Stimulated activated CD8-positive, alpha-beta memory T cell treated with anti-CD3 and anti-CD28 coated beads, Interleukin-4, amount 100 ng/mL, for 1 hour (primary cell): ENCODE measurements around the gene DYRK2.

Experiments
- DNase-seq, 2 donors: peaks; one replicate each; pipeline ENCODE4 v3.0.0-alpha.2; 2020; ENCODE audit warnings: low read depth in 2 of 2, low spot score in 1 of 2

The DYRK2 gene

GRCh38 chr12:67645601-67646000, 2.9 kb upstream of the DYRK2 start:
- DNase-seq = no peak

DNA sequence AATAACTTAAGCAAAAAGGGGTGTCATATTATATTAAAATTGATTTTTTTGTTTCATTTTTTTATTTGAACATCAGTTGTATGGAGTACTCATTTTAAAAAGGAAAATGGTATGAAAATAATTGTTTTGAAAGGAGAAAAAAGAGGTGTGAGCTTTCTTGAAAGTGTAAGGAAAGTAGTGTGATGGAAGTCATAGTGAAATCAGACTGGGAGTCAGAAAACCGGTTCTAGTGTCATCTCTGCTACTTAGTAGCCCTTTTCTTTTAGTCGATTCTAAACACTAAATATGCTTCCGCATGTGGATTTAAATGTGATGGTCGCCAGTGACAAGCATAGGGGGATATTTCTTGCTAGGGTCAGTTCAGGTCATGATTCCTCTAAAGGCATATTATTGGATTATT, 1.8 kb upstream of the DYRK2 start:
- no peak for DNase-seq

DNA sequence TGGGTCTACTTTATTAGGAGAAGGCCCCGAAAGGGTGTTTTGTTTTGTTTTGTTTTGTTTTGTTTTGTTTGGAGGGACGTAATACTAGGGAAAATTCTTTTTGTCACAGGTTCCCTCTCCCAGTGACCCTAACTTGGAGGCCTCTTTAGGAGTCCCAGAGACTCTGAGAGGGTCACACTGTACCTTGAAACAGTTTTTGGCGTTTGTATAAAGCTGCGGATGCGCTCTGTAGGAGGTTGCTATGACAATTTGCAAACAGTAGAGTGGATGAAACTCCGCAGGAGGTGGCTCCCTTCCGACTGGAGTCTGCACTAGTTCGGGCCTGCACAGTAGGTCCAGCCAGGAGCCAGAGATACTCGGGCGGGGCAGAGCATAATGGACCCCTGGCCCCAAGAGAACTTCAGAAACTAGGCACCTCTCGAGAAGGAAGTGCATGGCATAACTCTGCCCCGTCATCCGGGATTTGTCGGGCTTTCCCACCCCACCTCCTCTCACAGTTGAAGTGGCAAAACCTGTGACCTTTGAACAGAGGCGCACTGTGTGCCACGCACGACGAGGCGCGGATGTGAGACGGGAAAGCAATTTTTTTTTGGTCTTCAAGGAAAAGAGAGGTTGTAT, 1.3 kb upstream of the DYRK2 start:
- no peak for DNase-seq

- peak in 1 of 2 donors; percentile 24 for DNase-seq
Measured at GRCh38 chr12:67647799-67648520, 585 bp upstream of the DYRK2 start.

DNA sequence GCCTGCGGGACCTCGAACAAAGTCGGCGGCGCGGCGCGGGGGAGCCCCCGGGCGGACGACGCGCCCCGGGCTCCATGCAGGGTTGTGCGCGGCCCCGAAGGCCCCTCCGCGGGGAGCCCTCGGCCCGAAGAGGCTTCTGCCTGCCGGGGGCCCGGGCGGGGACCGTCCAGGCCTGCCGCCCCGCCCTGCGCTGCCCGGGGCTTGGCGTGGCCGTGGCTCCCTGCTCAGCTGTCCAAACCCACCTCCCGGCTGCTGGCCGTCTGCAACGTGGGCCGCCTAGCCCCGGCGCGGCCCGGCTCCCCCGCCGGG, 670 bp downstream of the DYRK2 start:
- DNase-seq = no peak

DNA sequence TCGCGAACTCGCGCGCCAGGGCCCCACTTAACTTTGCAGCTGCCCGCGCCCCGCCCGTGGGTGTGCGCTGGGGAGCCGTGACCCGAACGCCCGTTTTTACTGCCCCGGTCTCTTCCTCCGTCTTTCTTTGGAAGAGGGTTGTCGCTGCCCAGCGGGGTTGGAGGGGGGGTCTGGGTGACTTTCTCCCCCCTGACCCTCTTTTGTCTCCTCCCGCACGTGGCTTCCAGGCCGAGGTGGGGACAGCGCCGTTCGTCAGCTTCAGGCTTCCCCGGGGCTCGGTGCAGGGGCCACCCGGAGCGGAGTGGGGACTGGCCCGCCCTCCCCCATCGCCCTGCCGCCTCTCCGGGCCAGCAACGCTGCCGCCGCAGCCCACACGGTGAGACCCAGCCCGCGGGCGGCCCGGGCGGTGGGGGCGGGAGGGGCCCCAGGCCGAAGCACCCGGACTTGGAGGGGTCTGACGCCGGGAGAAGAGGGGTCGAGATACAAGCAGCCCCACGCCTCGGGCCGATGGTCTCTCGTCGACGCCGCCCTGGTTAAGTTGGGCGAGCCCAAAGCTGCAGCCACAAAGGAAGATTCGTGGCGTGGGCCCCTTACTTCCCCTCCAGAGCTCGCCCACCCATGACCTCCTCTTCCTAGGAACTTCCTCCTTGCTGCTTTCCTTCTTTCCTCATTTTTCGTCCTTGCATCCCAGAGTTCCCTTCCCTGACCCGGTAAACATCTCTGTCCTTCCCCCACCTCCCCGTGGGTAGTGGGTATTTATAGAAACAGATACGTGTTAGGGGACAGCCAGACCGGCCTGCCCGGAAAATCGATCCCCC, 1.2 kb downstream of the DYRK2 start:
- DNase-seq = peak in 1 of 2 donors; percentile 18

DNA sequence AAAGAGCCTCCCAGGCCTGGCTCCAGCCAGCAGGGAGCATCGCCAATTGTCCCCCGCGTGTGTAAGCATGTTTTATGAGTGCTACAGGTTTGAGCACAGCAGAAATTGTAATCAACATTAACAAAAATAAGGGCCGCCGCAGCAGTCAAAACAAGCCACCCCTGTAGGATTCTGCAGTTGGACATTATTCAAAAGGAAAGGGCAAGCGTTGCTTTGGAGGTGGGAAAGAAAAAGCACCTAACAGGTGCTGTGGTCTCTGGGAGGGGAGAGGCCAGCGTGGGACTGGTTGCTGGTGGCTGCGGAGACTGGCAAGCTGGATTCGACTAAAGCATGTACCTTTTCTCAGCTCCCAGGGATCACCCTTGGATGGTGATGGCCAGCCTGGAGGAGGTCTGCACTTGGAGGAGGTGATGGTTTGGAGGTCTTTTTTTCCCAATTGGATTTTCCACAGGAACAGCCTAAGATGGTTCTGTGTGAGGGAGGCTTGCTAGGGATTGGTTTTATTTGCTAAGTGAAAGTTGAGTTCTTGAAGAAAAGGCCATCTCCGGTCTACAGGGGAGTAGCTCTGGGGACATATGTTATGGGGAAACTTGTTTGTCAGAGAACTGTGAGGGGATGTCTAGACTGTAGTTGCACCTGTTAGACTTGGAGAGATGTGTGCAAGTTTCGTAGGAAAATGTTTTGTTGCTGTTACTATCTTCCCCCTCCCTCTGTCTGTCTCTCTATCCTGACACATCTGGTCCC, 2.0 kb downstream of the DYRK2 start:
- no peak for DNase-seq

DNA sequence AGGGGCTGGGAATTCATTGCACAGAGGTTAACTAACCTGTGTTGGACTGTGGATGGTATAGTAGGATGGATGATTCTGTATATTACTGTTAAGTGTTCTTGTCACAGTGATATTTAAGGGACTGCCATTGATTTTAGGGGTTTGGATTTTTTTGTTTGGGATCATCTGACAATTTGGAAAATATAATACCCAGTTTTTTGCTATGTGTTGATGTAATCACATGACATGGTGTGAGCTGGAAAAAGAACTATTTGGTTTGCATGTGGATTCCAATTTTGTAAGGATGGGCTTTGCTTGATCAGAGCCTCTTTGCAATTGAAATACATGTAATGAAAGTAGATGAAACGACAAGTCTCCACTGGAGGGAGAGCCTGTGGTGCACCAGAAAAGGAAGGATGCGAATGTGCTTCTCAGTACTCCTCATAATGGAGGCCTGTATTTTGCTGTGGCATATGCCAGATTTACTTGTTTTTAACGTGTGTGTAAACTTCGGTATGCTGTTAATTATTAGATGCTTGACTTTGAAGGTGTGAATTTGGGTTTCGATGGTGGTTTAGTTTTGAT, 2.7 kb downstream of the DYRK2 start:
- DNase-seq = no peak

- no peak for DNase-seq
Measured at GRCh38 chr12:67655829-67656228, 7.3 kb downstream of the DYRK2 start.

DNA sequence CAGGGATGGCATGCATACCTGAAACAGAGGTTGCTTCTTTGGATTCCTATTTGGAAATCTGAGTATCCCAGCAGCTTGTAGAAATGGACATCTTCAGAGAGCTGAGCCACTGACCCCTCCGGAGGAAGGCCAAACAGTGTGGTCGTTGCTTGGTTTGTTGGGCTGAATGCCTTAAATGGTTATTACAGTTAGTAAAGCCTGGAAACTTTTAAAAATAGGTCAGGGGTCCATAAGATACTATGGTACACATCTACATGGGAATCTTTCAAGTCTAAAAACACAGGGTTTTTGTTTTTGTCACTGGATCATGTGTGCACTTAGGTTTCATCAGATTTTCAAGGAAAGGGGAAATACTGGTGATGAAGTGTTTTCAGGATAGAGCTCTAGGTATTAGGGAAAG, 7.7 kb downstream of the DYRK2 start:
- no peak for DNase-seq

DNA sequence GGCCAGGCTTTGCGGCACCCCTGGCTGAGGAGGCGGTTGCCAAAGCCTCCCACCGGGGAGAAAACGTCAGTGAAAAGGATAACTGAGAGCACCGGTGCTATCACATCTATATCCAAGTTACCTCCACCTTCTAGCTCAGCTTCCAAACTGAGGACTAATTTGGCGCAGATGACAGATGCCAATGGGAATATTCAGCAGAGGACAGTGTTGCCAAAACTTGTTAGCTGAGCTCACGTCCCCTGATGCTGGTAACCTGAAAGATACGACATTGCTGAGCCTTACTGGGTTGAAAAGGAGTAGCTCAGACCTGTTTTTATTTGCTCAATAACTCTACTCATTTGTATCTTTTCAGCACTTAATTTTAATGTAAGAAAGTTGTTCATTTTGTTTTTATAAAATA, 9.9 kb downstream of the DYRK2 start:
- no peak for DNase-seq

DNA sequence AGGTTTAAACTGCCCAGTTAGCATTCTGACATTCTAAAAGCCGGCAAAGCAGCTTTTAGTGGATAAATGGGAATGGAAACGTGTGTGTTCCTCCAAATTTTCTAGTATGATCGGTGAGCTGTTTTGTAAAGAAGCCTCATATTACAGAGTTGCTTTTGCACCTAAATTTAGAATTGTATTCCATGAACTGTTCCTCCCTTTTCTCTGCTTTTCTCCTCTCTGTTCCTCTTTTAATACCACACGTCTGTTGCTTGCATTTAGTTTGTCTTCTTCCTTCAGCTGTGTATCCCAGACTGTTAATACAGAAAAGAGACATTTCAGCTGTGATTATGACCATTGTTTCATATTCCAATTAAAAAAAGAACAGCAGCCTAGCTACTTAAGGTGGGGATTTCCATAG, 10.7 kb downstream of the DYRK2 start:
- no peak for DNase-seq

GRCh38 chr12:67661311-67662021, 12.9 kb downstream of the DYRK2 start:
- DNase-seq = no peak

- DNase-seq = no peak
Measured at GRCh38 chr12:67662910-67663538, 14.5 kb downstream of the DYRK2 start.

GRCh38 chr12:67664171-67664570, 15.6 kb downstream of the DYRK2 start:
- no peak for DNase-seq

DNA sequence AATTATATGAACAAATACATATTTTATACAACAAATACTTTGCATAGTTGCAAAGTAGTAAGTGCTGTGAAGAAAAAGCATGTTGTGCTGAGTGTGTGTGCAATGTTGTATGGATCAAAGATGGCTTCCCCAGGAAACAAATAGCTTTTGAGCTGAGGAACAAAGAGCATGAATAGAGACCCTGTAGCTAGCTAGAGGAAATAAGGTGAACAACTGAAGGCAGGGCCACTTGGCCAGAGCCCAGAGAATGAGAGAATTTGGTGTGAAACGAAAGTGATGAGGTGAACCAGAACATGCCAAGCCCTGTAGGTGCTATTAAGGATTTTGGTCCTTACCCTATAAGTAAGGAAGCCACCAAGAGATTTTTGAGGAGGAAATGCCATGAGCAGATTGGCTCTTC, 17.1 kb downstream of the DYRK2 start:
- no peak for DNase-seq

DNA sequence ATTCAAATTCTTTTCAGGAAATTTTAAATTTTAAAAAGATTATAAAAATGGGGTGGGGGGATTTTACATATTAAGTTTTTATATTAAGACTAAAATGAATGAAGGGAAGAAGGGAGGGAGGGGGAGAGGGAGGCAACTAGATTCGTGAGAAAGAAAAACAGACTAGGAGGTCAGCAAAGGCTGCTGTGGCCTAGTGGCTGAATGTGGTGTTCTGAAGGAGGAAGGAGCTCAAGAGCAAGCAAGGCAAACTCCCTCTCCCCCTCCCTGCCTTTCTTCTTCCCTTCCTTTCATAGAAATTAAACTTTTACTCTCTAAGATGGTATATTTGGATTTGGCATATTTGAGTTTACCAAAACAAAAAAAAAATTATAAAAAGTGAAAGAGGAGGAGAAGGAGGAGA, 18.1 kb downstream of the DYRK2 start:
- DNase-seq = no peak

GRCh38 chr12:67667276-67668073, 18.9 kb downstream of the DYRK2 start:
- DNase-seq = no peak

DNA sequence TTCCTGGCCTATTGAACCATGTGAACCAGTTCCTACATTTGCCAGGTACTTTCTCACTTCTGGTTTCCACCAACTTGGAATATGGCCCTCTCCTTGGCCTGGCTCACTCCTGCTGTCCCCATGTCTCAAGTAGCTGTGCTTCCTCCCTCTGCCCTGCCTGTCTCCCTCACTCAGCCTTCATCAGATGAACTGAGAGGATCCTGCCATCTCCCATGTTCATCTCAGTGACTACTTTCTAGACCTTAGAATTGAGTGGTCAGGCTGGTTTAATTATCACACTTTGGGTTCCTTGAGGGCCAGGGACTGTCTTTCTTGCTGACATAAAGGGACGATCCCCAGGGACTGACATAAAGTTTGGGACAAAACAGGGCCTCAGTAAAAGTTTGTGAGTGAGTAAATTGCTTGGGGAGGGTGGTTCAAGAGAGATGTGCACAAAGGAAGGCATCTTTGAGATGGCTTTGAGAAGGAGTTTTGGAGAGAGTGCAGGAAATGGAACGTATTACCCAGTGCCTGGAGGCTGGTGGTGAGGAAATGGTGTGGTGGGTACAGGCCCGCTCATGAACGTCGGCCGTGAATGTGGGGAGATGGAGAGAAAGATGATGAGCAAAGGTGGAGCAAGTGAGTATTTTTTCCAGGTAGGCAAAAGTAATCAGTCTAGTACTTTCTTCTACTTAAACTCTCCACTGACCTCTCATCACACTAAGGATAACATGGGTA, 20.8 kb downstream of the DYRK2 start:
- DNase-seq = no peak
